H1 (cell line): Measurements from ENCODE around the gene DSP. TPM values are rescaled to one million over a fixed set of nuclear protein-coding genes. Genes with fewer than 3 reads are reported as not detected.

Source experiments
- CTCF ChIA-PET: fragments of 300-600 bp; sonication (Branson Sonifier 250); formaldehyde crosslinking; loops from one replicate; lab custom pipeline; 2021; ENCODE audit not compliant: partially characterized antibody; lab: Charles Lee
- POLR2A ChIA-PET: fragments of 300-600 bp; sonication (Branson Sonifier 250); formaldehyde crosslinking; loops from one replicate; lab custom pipeline; 2021; ENCODE audit warnings: inconsistent platforms; ENCODE audit not compliant: partially characterized antibody; lab: Charles Lee
- DNase-seq, 2 experiments: peaks; one replicate each; pipeline versions ENCODE4 v3.0.0 to v3.0.0-alpha.2; 2010 to 2022; ENCODE audit warnings: low spot score in 2 of 2, low read depth in 1 of 2, mixed read lengths in 1 of 2
- FAIRE-seq: peaks from 2 replicates; lab custom pipeline; 2011; peaks lifted over from hg19 to GRCh38; lab: Jason Lieb, UNC
- H2AFZ ChIP-seq: 2 replicates; pipeline ENCODE4 v1.8.1; 2012; ENCODE audit warnings: low read length, inconsistent platforms
- H2AK5ac ChIP-seq: 2 replicates; pipeline ENCODE4 v1.6.1; 2013; ENCODE audit warnings: low read depth, low read length
- H2BK120ac ChIP-seq: replicated peaks from 2 replicates; pipeline ENCODE3; 2013; ENCODE audit warnings: low read depth, low read length, inconsistent platforms
- H2BK12ac ChIP-seq: 2 replicates; pipeline ENCODE4 v1.6.1; 2013; ENCODE audit warnings: low read depth, low read length
- H2BK15ac ChIP-seq: 2 replicates; pipeline ENCODE4 v1.6.1; 2013; ENCODE audit warnings: low read length
- H2BK20ac ChIP-seq: 2 replicates; pipeline ENCODE4 v1.6.1; 2013; ENCODE audit warnings: low read length
- H2BK5ac ChIP-seq: 2 replicates; pipeline ENCODE4 v1.6.1; 2013; ENCODE audit warnings: low read depth, low read length
- H3K14ac ChIP-seq: 2 replicates; pipeline ENCODE4 v1.6.1; 2013; ENCODE audit warnings: inconsistent platforms; ENCODE audit not compliant: insufficient read length
- H3K18ac ChIP-seq: 2 replicates; pipeline ENCODE4 v1.6.1; 2013; ENCODE audit warnings: low read length; ENCODE audit errors: extremely low read depth
- H3K23ac ChIP-seq: 2 replicates; pipeline ENCODE4 v1.6.1; 2013; ENCODE audit warnings: inconsistent platforms; ENCODE audit not compliant: insufficient read length
- H3K23me2 ChIP-seq: 2 replicates; pipeline ENCODE4 v1.6.1; 2013; ENCODE audit warnings: low read depth, low read length
- H3K27ac ChIP-seq: 2 replicates; pipeline ENCODE4 v1.6.1; 2011; ENCODE audit warnings: low read depth, low read length, inconsistent platforms
- H3K27me3 ChIP-seq, 4 experiments: replicated peaks in 1 of 4; 1 replicate in 1 of 4; 2 replicates in 3 of 4; pipeline versions ENCODE4 v1.6.1 to v1.8.1; 2011 to 2013; ENCODE audit warnings: low read length in 3 of 4, mild to moderate bottlenecking in 3 of 4, inconsistent platforms in 2 of 4, mixed read lengths in 2 of 4, moderate library complexity in 1 of 4; ENCODE audit not compliant: control insufficient read depth in 3 of 4, insufficient read depth in 3 of 4; ENCODE audit errors: extremely low read depth in 1 of 4
- H3K36me3 ChIP-seq, 4 experiments: 2 replicates each; pipeline versions ENCODE4 v1.6.1 to v1.8.1; 2011 to 2013; ENCODE audit warnings: mild to moderate bottlenecking in 4 of 4, low read length in 3 of 4, moderate library complexity in 2 of 4, control low read depth in 1 of 4, inconsistent platforms in 1 of 4; ENCODE audit not compliant: insufficient read depth in 4 of 4, control insufficient read depth in 2 of 4
- H3K4ac ChIP-seq: replicated peaks from 2 replicates; pipeline ENCODE3; 2013; ENCODE audit warnings: low read length, low read depth, mixed read lengths, inconsistent platforms; ENCODE audit not compliant: insufficient read length
- H3K4me1 ChIP-seq, 4 experiments: replicated peaks in 1 of 4; 1 replicate in 1 of 4; 2 replicates in 3 of 4; pipeline versions ENCODE4 v1.6.1 to v1.8.1; 2011 to 2013; ENCODE audit warnings: low read length in 3 of 4, inconsistent platforms in 2 of 4, mixed read lengths in 1 of 4; ENCODE audit not compliant: insufficient read depth in 4 of 4, control insufficient read depth in 3 of 4
- H3K4me2 ChIP-seq, 2 experiments: 2 replicates each; pipeline versions ENCODE4 v1.6.1 to v1.8.1; 2011 to 2013; ENCODE audit warnings: low read depth in 2 of 2, low read length in 2 of 2, control low read depth in 1 of 2, inconsistent platforms in 1 of 2, mild to moderate bottlenecking in 1 of 2; ENCODE audit not compliant: insufficient read depth in 1 of 2
- H3K4me3 ChIP-seq, 4 experiments: fragments of 200-600, 300-600 bp in 1 of 4; sonication (generic), shearing (Covaris generic), sonication (Bioruptor Twin) in 1 of 4; 2 replicates each; pipeline versions ENCODE4 v1.5.1 to v1.8.1; 2011 to 2016; ENCODE audit warnings: low read length in 4 of 4, low read depth in 3 of 4, control low read depth in 2 of 4, inconsistent platforms in 2 of 4, mild to moderate bottlenecking in 2 of 4, mixed read lengths in 1 of 4, moderate library complexity in 1 of 4; ENCODE audit not compliant: insufficient read depth in 2 of 4; ENCODE audit errors: extremely low read depth in 1 of 4
- H3K56ac ChIP-seq: replicated peaks from 2 replicates; pipeline ENCODE3; 2013; ENCODE audit warnings: low read depth, mild to moderate bottlenecking, mixed read lengths, low read length, inconsistent platforms; ENCODE audit not compliant: insufficient read length
- H3K79me1 ChIP-seq: 2 replicates; pipeline ENCODE4 v1.6.1; 2013; ENCODE audit warnings: low read depth, low read length, control low read depth
- H3K79me2 ChIP-seq, 2 experiments: 2 replicates each; pipeline versions ENCODE4 v1.6.1 to v1.8.1; 2012 to 2013; ENCODE audit warnings: low read length in 2 of 2, mild to moderate bottlenecking in 2 of 2, inconsistent platforms in 1 of 2; ENCODE audit not compliant: insufficient read depth in 2 of 2, control insufficient read depth in 1 of 2
- H3K9ac ChIP-seq, 4 experiments: replicated peaks in 1 of 4; 1 replicate in 1 of 4; 2 replicates in 3 of 4; pipeline versions ENCODE4 v1.6.1 to v1.8.1; 2011 to 2013; ENCODE audit warnings: low read depth in 3 of 4, low read length in 3 of 4, control low read depth in 2 of 4, mild to moderate bottlenecking in 2 of 4, moderate library complexity in 2 of 4, inconsistent platforms in 1 of 4; ENCODE audit errors: extremely low read depth in 1 of 4
- H3K9me3 ChIP-seq, 2 experiments: 2 replicates each; pipeline versions ENCODE4 v1.6.1 to v1.8.1; 2012 to 2013; ENCODE audit warnings: mild to moderate bottlenecking in 2 of 2, moderate library complexity in 2 of 2, control low read depth in 1 of 2, inconsistent platforms in 1 of 2, low read depth in 1 of 2, low read length in 1 of 2, mixed read lengths in 1 of 2; ENCODE audit not compliant: insufficient read depth in 2 of 2
- H4K20me1 ChIP-seq, 2 experiments: replicated peaks in 1 of 2; 2 replicates each; pipeline versions ENCODE3 to v1.8.1; 2011 to 2013; ENCODE audit warnings: inconsistent platforms in 2 of 2, low read length in 2 of 2, mild to moderate bottlenecking in 1 of 2; ENCODE audit not compliant: insufficient read depth in 2 of 2, control insufficient read depth in 1 of 2
- H4K5ac ChIP-seq: 2 replicates; pipeline ENCODE4 v1.6.1; 2013; ENCODE audit warnings: low read length, low read depth, mixed read lengths, inconsistent platforms; ENCODE audit not compliant: insufficient read length
- H4K8ac ChIP-seq: 2 replicates; pipeline ENCODE4 v1.8.0; 2013; ENCODE audit warnings: mild to moderate bottlenecking, moderate library complexity, low read length, inconsistent platforms; ENCODE audit not compliant: insufficient read depth; ENCODE audit errors: extremely low read depth
- H4K91ac ChIP-seq: replicated peaks from 2 replicates; pipeline ENCODE3; 2013; ENCODE audit warnings: low read length, mixed read lengths, inconsistent platforms; ENCODE audit not compliant: insufficient read length
- ASH2L ChIP-seq: fragments of 200-600, 300-600 bp; sonication (generic); IDR thresholded peaks from one replicate; pipeline ENCODE4 v1.7.1; 2017; ENCODE audit warnings: low read length
- EGR1 ChIP-seq: IDR thresholded peaks from 2 replicates; pipeline ENCODE4 v1.6.1; 2011; ENCODE audit warnings: low read depth, low read length, borderline replicate concordance
- GTF2F1 ChIP-seq: IDR thresholded peaks from 2 replicates; pipeline ENCODE4 v1.6.1; 2012; ENCODE audit warnings: low read depth, low read length, improper control_type of control experiment, borderline replicate concordance
- HDAC2 ChIP-seq, 2 experiments: fragments of 300-600 bp in 1 of 2; sonication (generic) in 1 of 2; IDR thresholded peaks; 2 replicates each; pipeline ENCODE4 v1.6.1; 2011 to 2012; ENCODE audit warnings: low read depth in 2 of 2, low read length in 2 of 2, mild to moderate bottlenecking in 2 of 2, moderate library complexity in 2 of 2, borderline replicate concordance in 1 of 2, inconsistent platforms in 1 of 2
- JUN ChIP-seq: IDR thresholded peaks from 2 replicates; pipeline ENCODE4 v1.6.1; 2011; ENCODE audit warnings: low read depth, mild to moderate bottlenecking, improper control_type of control experiment, low read length
- JUND ChIP-seq: IDR thresholded peaks from 2 replicates; pipeline ENCODE4 v1.6.1; 2011; ENCODE audit warnings: mild to moderate bottlenecking, improper control_type of control experiment, low read length
- KDM1A ChIP-seq: fragments of 200-600, 300-600 bp; sonication (generic); IDR thresholded peaks from 2 replicates; pipeline ENCODE4 v1.7.1; 2016; ENCODE audit warnings: mild to moderate bottlenecking, low read length, borderline replicate concordance
- KDM4A ChIP-seq: IDR thresholded peaks from one replicate; pipeline ENCODE4 v1.7.1; 2012; ENCODE audit warnings: low read depth, mild to moderate bottlenecking, moderate library complexity, low read length, inconsistent platforms; ENCODE audit not compliant: severe bottlenecking
- MAX ChIP-seq: IDR thresholded peaks from 2 replicates; pipeline ENCODE4 v1.6.1; 2012; ENCODE audit warnings: inconsistent platforms
- TAF1 ChIP-seq: IDR thresholded peaks from 2 replicates; pipeline ENCODE4 v1.6.1; 2011; ENCODE audit warnings: mild to moderate bottlenecking, low read depth, low read length
- TCF12 ChIP-seq: IDR thresholded peaks from 2 replicates; pipeline ENCODE4 v1.6.1; 2011; ENCODE audit warnings: low read depth, mild to moderate bottlenecking, low read length
- TEAD4 ChIP-seq: IDR thresholded peaks from 2 replicates; pipeline ENCODE4 v1.6.1; 2012; ENCODE audit warnings: low read depth, low read length, inconsistent platforms, mixed read lengths
- WGBS, 2 experiments: shearing (Covaris generic) in 1 of 2; methylation state at CpG; one replicate each; pipeline versions ENCODE4 v1.1.6 to v1.1.7; 2013 to 2015; ENCODE audit warnings: low lambda C conversion rate in 2 of 2, mixed read lengths in 2 of 2, inconsistent platforms in 1 of 2, low coverage in 1 of 2, missing lambda C conversion rate in 1 of 2; ENCODE audit not compliant: insufficient replicate concordance in 2 of 2, insufficient coverage in 1 of 2, insufficient read length in 1 of 2; ENCODE audit errors: extremely low coverage in 1 of 2, missing lambda C conversion rate in 1 of 2; 5-methylcytosine and 5-hydroxymethylcytosine counted together
- polyA plus RNA-seq, 7 experiments: library from polyadenylated mRNA; depleted of rRNA in 3 of 7; stranded (reverse) in 5 of 7; unstranded in 2 of 7; fragments of >200 nt in 5 of 7; fragments of 200-250 nt in 2 of 7; gene quantifications; 1 replicate in 5 of 7; 2 replicates in 1 of 7; 4 replicates in 1 of 7; pipeline versions ENCODE4 v1.2.1 to v1.2.3, GENCODE V29; 2011 to 2013; ENCODE audit warnings: missing spikeins in 2 of 7, mixed read lengths in 2 of 7
- total RNA-seq: library from RNA; stranded (reverse); fragmentation: NEBNext Ultra II Directional; extraction: Animal tissue kit (Norgen Biotek cat#: 25700); gene quantifications from 2 replicates; pipeline ENCODE4 v1.2.1, GENCODE V29; 2021

The DSP gene
- total and polyA plus RNA-seq, 2 of the 8 experiments (the other 6 are each of a cell fraction or from before 2014, with no cell fraction given), result 14.3 to 48.5 TPM

- no peak overlapping the region for H3K14ac ChIP-seq
- no peak overlapping the region for H4K91ac ChIP-seq
- H3K4me2 ChIP-seq, result peak overlapping the region; percentile 35 to 46
- H3K4me1 ChIP-seq, result peaks cover 0 to 15% (median 9%) of the 10 kb centered on the region in 4 experiments; a peak in 6 of 7 replicates
- H3K9me3 ChIP-seq, result no peaks in the 10 kb centered on the region
- H2BK120ac ChIP-seq, result peak overlapping the region; percentile 50
- DNase-seq (peak; percentile 65 to 82), FAIRE-seq (no peak)
- no peak overlapping the region for H2BK20ac ChIP-seq
- H3K27ac ChIP-seq, result no peak overlapping the region
- no peak overlapping the region for H4K5ac ChIP-seq
- no peak overlapping the region for H3K4ac ChIP-seq
- H4K20me1 ChIP-seq, result no peaks in the 10 kb centered on the region
- H3K18ac ChIP-seq, result no peak overlapping the region; the same call in 1 of the 2 replicates
- H2BK15ac ChIP-seq, result no peak overlapping the region
- H3K79me1 ChIP-seq, result 0 out of 2 replicates have a peak, but pooled peaks cover 2% of the 10 kb centered on the region
- H2BK5ac ChIP-seq, result no peak overlapping the region
- no peak overlapping the region for H3K56ac ChIP-seq
- H3K23ac ChIP-seq, result no peak overlapping the region
- no peak overlapping the region for H2AK5ac ChIP-seq
- POLR2A ChIA-PET, result interaction anchor here (0.7 to 1.2 kb wide), 2 partner anchors 12 to 36 kb away, joined by 3 to 5 read pairs; partner anchors contain the start of gene DSP
- WGBS, 2 experiments, result 32% methylated on average over 10 of the region's 10 CpGs; no CpG with 5 or more reads in 1 of the 2 experiments
- H3K79me2 ChIP-seq, result no peaks in the 10 kb centered on the region
- H2BK12ac ChIP-seq, result no peak overlapping the region
- no peaks in the 10 kb centered on the region for H3K36me3 ChIP-seq
- H4K8ac ChIP-seq, result no peak overlapping the region; the same call in 1 of the 2 replicates
- H3K4me3 ChIP-seq, result peak overlapping the region in 1 of 4 experiments; percentile 2; a peak in 1 of 8 replicates
- no peaks in the 10 kb centered on the region for H3K27me3 ChIP-seq
- H3K9ac ChIP-seq, result peak overlapping the region in 1 of 4 experiments; percentile 38; a peak in 1 of 7 replicates
- H2AFZ ChIP-seq, result peak overlapping the region; percentile 60; the same call in 1 of the 2 replicates
- CTCF ChIA-PET, result interaction anchor here (0.5 to 1.4 kb wide), 2 partner anchors 29 to 50 kb away, joined by 3 to 5 read pairs; no protein-coding TSS in a partner anchor
- H3K23me2 ChIP-seq, result no peaks in the 10 kb centered on the region; the same call in 1 of the 2 replicates
- TF ChIP-seq JUND (peak; percentile 95), KDM4A (no peak), TCF12 (0 out of 2 replicates have a peak, but pooled peaks have one; percentile 70), HDAC2 (IDR thresholded peaks at IDR 0.05; ENCODE audit: borderline replicate concordance in 1 of 2, low read depth in 2 of 2, low read length in 2 of 2) (peak in 1 of 2 experiments; percentile 79; a peak in 1 of 4 replicates), JUN (peak; percentile 42), ASH2L (peak; percentile 38), KDM1A (no peak), EGR1 (peak; percentile 36; the same call in 1 of the 2 replicates), TEAD4 (0 out of 2 replicates have a peak, but pooled peaks have one; percentile 10), MAX (0 out of 2 replicates have a peak, but pooled peaks have one; percentile 42), TAF1 (0 out of 2 replicates have a peak, but pooled peaks have one; percentile 27), GTF2F1 (no peak)
These were observed 36.2 kb upstream of the DSP start for GRCh38 chr6:7505189-7505699.
